ENCODE data around the gene TNS2. TPM values are rescaled to one million over a fixed set of nuclear protein-coding genes. Genes with fewer than 3 reads are reported as not detected.

Gene TNS2
- total and polyA plus RNA-seq, 2 of the 13 experiments (the other 11 are each of a cell fraction or from before 2014, with no cell fraction given), result 8.9 to 20.4 TPM

- TF ChIP-seq ZNF432 (CRISPR knock-in tag; IDR thresholded peaks at IDR 0.05; ENCODE audit: borderline replicate concordance) (no peak), TRAFD1 (CRISPR knock-in tag; IDR thresholded peaks at IDR 0.05; ENCODE audit: borderline replicate concordance) (no peak), ZNF589 (CRISPR knock-in tag; conservative IDR thresholded peaks at IDR 0.05) (no peak), CAMTA2 (CRISPR knock-in tag; IDR thresholded peaks at IDR 0.05; ENCODE audit: borderline replicate concordance) (no peak), ZNF629 (CRISPR knock-in tag; conservative IDR thresholded peaks at IDR 0.05) (no peak), HNF1A (IDR thresholded peaks at IDR 0.05; ENCODE audit: low read depth) (no peak), HNF1A (CRISPR knock-in tag; IDR thresholded peaks at IDR 0.05; ENCODE audit: borderline replicate concordance) (peak; percentile 15; the same call in 1 of the 2 replicates), PATZ1 (CRISPR knock-in tag; IDR thresholded peaks at IDR 0.05) (peak; percentile 84), ZNF343 (CRISPR knock-in tag; IDR thresholded peaks at IDR 0.05) (no peak), ZNF326 (CRISPR knock-in tag; IDR thresholded peaks at IDR 0.05; ENCODE audit: borderline replicate concordance) (no peak), TARDBP (CRISPR knock-in tag; IDR thresholded peaks at IDR 0.05) (0 out of 2 replicates have a peak, but pooled peaks have one; percentile 23), RFXANK (CRISPR knock-in tag; IDR thresholded peaks at IDR 0.05) (no peak), ETV5 (CRISPR knock-in tag; IDR thresholded peaks at IDR 0.05; ENCODE audit: borderline replicate concordance) (peak; percentile 15; the same call in 1 of the 2 replicates), ZNF18 (CRISPR knock-in tag; IDR thresholded peaks at IDR 0.05; ENCODE audit: insufficient replicate concordance) (no peak), ZNF652 (CRISPR knock-in tag; IDR thresholded peaks at IDR 0.05; ENCODE audit: borderline replicate concordance, low read depth) (peak; percentile 69), ZKSCAN8 (CRISPR knock-in tag; IDR thresholded peaks at IDR 0.05; ENCODE audit: borderline replicate concordance) (0 out of 2 replicates have a peak, but pooled peaks have one; percentile 26)
These were observed 974 bp upstream of the TNS2 start (continued) for GRCh38 chr12:53048780-53049401.

All from HepG2 (cell line).